HepG2 (cell line): ENCODE results near the gene MYO18B. TPM values are rescaled to one million over a fixed set of nuclear protein-coding genes. Genes with fewer than 3 reads are reported as not detected.

Source experiments
- ATAC-seq: fragments of 200-7000 bp; cut with Tn5 transposase; 3 replicates; pipeline ENCODE4 v1.9.1; 2020; ENCODE audit warnings: mild to moderate bottlenecking, moderate library complexity
- BruUV-seq: library from RNA; stranded (reverse); fragments of 400-500 nt; replicated peaks from 2 replicates; lab custom pipeline; 2021; lab: Mats Ljungman, UMichigan
- CTCF ChIA-PET: fragments of 300-600 bp; formaldehyde crosslinking; extraction: SDS; loops from one replicate; lab custom pipeline; 2021; ENCODE audit warnings: low total read pairs, inconsistent platforms, low intra/inter-chr PET ratio; lab: Yijun Ruan, JAX
- POLR2A ChIA-PET: fragments of 350-600 bp; sonication (Branson Sonifier 250); formaldehyde crosslinking; loops from one replicate; lab custom pipeline; 2020; ENCODE audit warnings: antibody characterized with exemption, inconsistent platforms; lab: Yijun Ruan, JAX
- DNase-seq: peaks from one replicate; pipeline ENCODE4 v3.0.0-alpha.2; 2015; ENCODE audit warnings: low spot score
- FAIRE-seq: peaks from 3 replicates; lab custom pipeline; 2011; peaks lifted over from hg19 to GRCh38; lab: Jason Lieb, UNC
- H2AFZ ChIP-seq: one replicate; pipeline ENCODE4 v1.6.1; 2011; ENCODE audit warnings: low read length, inconsistent platforms
- H3K27ac ChIP-seq: fragments of 300-600 bp; 3 replicates; pipeline ENCODE4 v1.8.0; 2011; ENCODE audit warnings: mixed run types, mild to moderate bottlenecking, mixed read lengths, low read length, inconsistent platforms; ENCODE audit not compliant: insufficient read depth; ENCODE audit errors: extremely low read length
- H3K27me3 ChIP-seq, 2 experiments: fragments of 200-600 bp in 1 of 2; 2 replicates in 1 of 2; 3 replicates in 1 of 2; pipeline versions ENCODE4 v1.6.0 to v1.8.0; 2011; ENCODE audit warnings: low read length in 2 of 2, mild to moderate bottlenecking in 2 of 2, moderate library complexity in 2 of 2, inconsistent platforms in 1 of 2; ENCODE audit not compliant: insufficient read depth in 2 of 2, control insufficient read depth in 1 of 2
- H3K36me3 ChIP-seq, 2 experiments: fragments of 200-600 bp in 1 of 2; replicated peaks in 1 of 2; 2 replicates in 1 of 2; 3 replicates in 1 of 2; pipeline versions ENCODE4 v1.5.1 to v1.8.0; 2011; ENCODE audit warnings: low read length in 2 of 2, inconsistent platforms in 1 of 2; ENCODE audit not compliant: insufficient read depth in 2 of 2, control insufficient read depth in 1 of 2
- H3K4me1 ChIP-seq: 2 replicates; pipeline ENCODE4 v1.5.1; 2012; ENCODE audit warnings: low read length, inconsistent platforms; ENCODE audit not compliant: insufficient read depth
- H3K4me2 ChIP-seq: 2 replicates; pipeline ENCODE4 v1.6.0; 2011; ENCODE audit warnings: low read depth, low read length, inconsistent platforms
- H3K4me3 ChIP-seq, 3 experiments: fragments of 200-600 bp in 1 of 3; sonication (generic), shearing (Covaris generic) in 1 of 3; replicated peaks in 1 of 3; 2 replicates each; pipeline ENCODE4 v1.5.1; 2011 to 2016; ENCODE audit warnings: low read length in 3 of 3, inconsistent platforms in 2 of 3, low read depth in 2 of 3, mild to moderate bottlenecking in 2 of 3, control low read depth in 1 of 3, mixed read lengths in 1 of 3; ENCODE audit not compliant: insufficient read depth in 1 of 3
- H3K79me2 ChIP-seq: one replicate; pipeline ENCODE4 v1.6.1; 2011; ENCODE audit warnings: low read length, inconsistent platforms; ENCODE audit not compliant: insufficient read depth
- H3K9ac ChIP-seq: 2 replicates; pipeline ENCODE4 v1.6.0; 2011; ENCODE audit warnings: mild to moderate bottlenecking, low read depth, low read length, inconsistent platforms; ENCODE audit not compliant: insufficient read depth
- H3K9me3 ChIP-seq: 2 replicates; pipeline ENCODE4 v1.5.1; 2012; ENCODE audit warnings: mild to moderate bottlenecking, low read length
- H4K20me1 ChIP-seq: 2 replicates; pipeline ENCODE4 v1.6.0; 2011; ENCODE audit warnings: inconsistent platforms, mild to moderate bottlenecking, low read length, moderate library complexity; ENCODE audit not compliant: insufficient read depth
- KDM2A ChIP-seq: sonication (generic); formaldehyde crosslinking; IDR thresholded peaks from 2 replicates; pipeline ENCODE4 v1.4.0; 2020; ENCODE audit warnings: low read depth, missing genetic modification reagents, borderline replicate concordance
- MAZ ChIP-seq, 2 experiments: sonication (generic) in 1 of 2; formaldehyde crosslinking in 1 of 2; IDR thresholded peaks; 2 replicates each; pipeline versions ENCODE4 v1.5.0 to v1.6.1; 2012 to 2020; ENCODE audit warnings: low read depth in 2 of 2, mild to moderate bottlenecking in 2 of 2, borderline replicate concordance in 1 of 2, improper control_type of control experiment in 1 of 2, low read length in 1 of 2, missing genetic modification reagents in 1 of 2, moderate library complexity in 1 of 2
- MTF1 ChIP-seq: sonication (generic); formaldehyde crosslinking; IDR thresholded peaks from 2 replicates; pipeline ENCODE4 v1.5.0; 2020; ENCODE audit warnings: missing genetic modification reagents
- ONECUT2 ChIP-seq: sonication (generic); formaldehyde crosslinking; IDR thresholded peaks from 2 replicates; pipeline ENCODE4 v1.4.0; 2020; ENCODE audit warnings: missing genetic modification reagents
- PRDM15 ChIP-seq: sonication (generic); formaldehyde crosslinking; IDR thresholded peaks from 2 replicates; pipeline ENCODE4 v1.4.0; 2020; ENCODE audit warnings: missing genetic modification reagents
- TIGD3 ChIP-seq: sonication (generic); formaldehyde crosslinking; IDR thresholded peaks from 2 replicates; pipeline ENCODE4 v1.5.1; 2020; ENCODE audit warnings: mild to moderate bottlenecking, missing genetic modification reagents, borderline replicate concordance
- ZNF362 ChIP-seq: sonication (generic); formaldehyde crosslinking; IDR thresholded peaks from 2 replicates; pipeline ENCODE4 v1.4.0; 2020; ENCODE audit warnings: missing genetic modification reagents, mild to moderate bottlenecking, borderline replicate concordance
- ZNF550 ChIP-seq: sonication (generic); formaldehyde crosslinking; IDR thresholded peaks from 2 replicates; pipeline ENCODE4 v1.4.0; 2020; ENCODE audit warnings: mild to moderate bottlenecking, missing genetic modification reagents, borderline replicate concordance
- ZNF749 ChIP-seq: sonication (generic); formaldehyde crosslinking; IDR thresholded peaks from 2 replicates; pipeline ENCODE4 v1.8.0; 2022; ENCODE audit warnings: mild to moderate bottlenecking, missing genetic modification reagents, moderate library complexity, borderline replicate concordance
- ZNF782 ChIP-seq: sonication (generic); formaldehyde crosslinking; IDR thresholded peaks from 2 replicates; pipeline ENCODE4 v1.4.0; 2020; ENCODE audit warnings: missing genetic modification reagents, mild to moderate bottlenecking, borderline replicate concordance
- WGBS: methylation state at CpG from one replicate; pipeline ENCODE4 v1.1.6; 2017; ENCODE audit warnings: low lambda C conversion rate; 5-methylcytosine and 5-hydroxymethylcytosine counted together
- in situ Hi-C: cut with HindIII; loops from 2 replicates; pipeline ENCODE4 v1.10.0; 2017; ENCODE audit warnings: low pct_unique_long_range_greater_than_20kb; ENCODE audit not compliant: extremely low pct_ligation_motif_present
- intact Hi-C: fragments of 100-400 bp; cut with micrococcal nuclease; formaldehyde crosslinking; loops from one replicate; pipeline ENCODE4 v1.10.0; 2022; ENCODE audit not compliant: unreplicated experiment
- polyA plus RNA-seq, 8 experiments: library from polyadenylated mRNA; depleted of rRNA in 3 of 8; stranded (reverse) in 7 of 8; unstranded in 1 of 8; fragments of >200 nt; fragmentation: Illumina TruSeq in 4 of 8; extraction: Trizol in 4 of 8; gene quantifications; 2 replicates each; pipeline versions ENCODE4 v1.2.1 to v1.2.3, GENCODE V29; 2011 to 2016; ENCODE audit warnings: low read depth in 4 of 8, missing spikeins in 1 of 8, mixed read lengths in 1 of 8; ENCODE audit not compliant: insufficient read depth in 1 of 8
- total RNA-seq, 5 experiments: library from RNA; depleted of rRNA; stranded (reverse); fragments of >200 nt; fragmentation: Illumina TruSeq; extraction: Trizol; gene quantifications; 2 replicates each; pipeline ENCODE4 v1.2.3, GENCODE V29; 2016; ENCODE audit warnings: low read depth in 1 of 5

MYO18B gene
- total and polyA plus RNA-seq, 2 of the 13 experiments (the other 11 are each of a cell fraction or from before 2014, with no cell fraction given): 0.01 TPM; not detected in 1

- TF ChIP-seq KDM2A (CRISPR knock-in tag) (no peak), ZNF362 (CRISPR knock-in tag) (no peak)
Observed at GRCh38 chr22:25942115-25942855, 200.3 kb downstream of the MYO18B start (continued).

- ChIA-PET POLR2A (no interaction called here), CTCF (no interaction called here)
- no peaks in the 10 kb centered on the region for H3K79me2 ChIP-seq
- intact Hi-C loops: loop anchor here (10.0 kb wide), 1 partner anchor 62 kb away; no protein-coding TSS in a partner anchor
- DNase-seq (no peak), FAIRE-seq (no peak), ATAC-seq (no peak; the same call in 2 of the 3 replicates)
- no peak overlapping the region for H2AFZ ChIP-seq
- H3K36me3 ChIP-seq: no peaks in the 10 kb centered on the region
- no peaks in the 10 kb centered on the region for H4K20me1 ChIP-seq
- H3K4me1 ChIP-seq: no peaks in the 10 kb centered on the region
- no peak overlapping the region for H3K4me2 ChIP-seq
- H3K27ac ChIP-seq: no peak overlapping the region
- peaks cover 1 to 6% of the 10 kb centered on the region in 2 experiments; a peak in 1 of 5 replicates for H3K27me3 ChIP-seq
- in situ Hi-C loops: no loop called here
- H3K9me3 ChIP-seq: no peaks in the 10 kb centered on the region
- no peak overlapping the region for H3K9ac ChIP-seq
- WGBS: 14% methylated on average over 8 of the region's 10 CpGs
- BruUV-seq: no TSS peak
- no peak for TF ChIP-seq MTF1 (CRISPR knock-in tag)
- TF ChIP-seq ZNF782 (CRISPR knock-in tag): no peak
- no peak for TF ChIP-seq PRDM15 (CRISPR knock-in tag)
- no peak for TF ChIP-seq ONECUT2 (CRISPR knock-in tag)
- TF ChIP-seq TIGD3: no peak
- no peak for TF ChIP-seq MAZ (IDR thresholded peaks at IDR 0.05; ENCODE audit: borderline replicate concordance, low read depth, low read length)
- no peak for TF ChIP-seq MAZ (CRISPR knock-in tag; IDR thresholded peaks at IDR 0.05; ENCODE audit: low read depth)
- no peak for TF ChIP-seq ZNF550
- TF ChIP-seq ZNF749 (CRISPR knock-in tag): no peak
- no peak overlapping the region for H3K4me3 ChIP-seq
Observed at GRCh38 chr22:25942856-25943411, 200.9 kb downstream of the MYO18B start.
